GM18520 (cell line): Measurements from ENCODE around the gene CHRM5.
A peak's percentile ranks its signal among the peaks of the same experiment; 100 is the strongest.
"Not testable (repeated sequence)": the region's sequence is repeated elsewhere in the genome, so short reads cannot be mapped to it uniquely, and the experiment has no call there.

Experiments
- ATAC-seq: cut with Tn5 transposase; IDR thresholded peaks from one replicate; pipeline ENCODE4 v1.9.1; 2021; ENCODE audit not compliant: unreplicated experiment

CHRM5 gene

DNA sequence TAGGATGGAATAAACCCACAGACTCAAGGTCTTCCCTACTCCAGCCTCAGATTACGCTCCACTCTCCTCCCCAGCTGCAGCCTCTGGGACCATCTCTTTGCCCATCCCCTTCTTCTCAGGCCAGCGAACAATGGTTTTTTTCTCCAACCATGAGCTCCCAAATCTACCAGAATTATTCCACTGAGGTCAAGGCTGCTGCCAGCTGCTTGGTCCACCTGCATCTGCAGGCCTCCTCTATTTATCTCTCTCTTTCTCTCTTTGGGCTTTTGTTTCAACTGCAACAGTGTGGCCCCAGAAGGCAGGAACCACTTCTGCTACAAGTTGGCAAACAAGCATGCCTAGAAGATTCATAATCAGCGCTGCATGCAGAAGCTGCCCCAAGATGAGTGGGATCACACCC is 19.1 kb downstream of the CHRM5 start:
- ATAC-seq, result no peak

GRCh38 chr15:33988384-33988783 is 20.1 kb downstream of the CHRM5 start:
- no peak for ATAC-seq

GRCh38 chr15:33994005-33994615 is 25.8 kb downstream of the CHRM5 start:
- no peak for ATAC-seq

GRCh38 chr15:33995666-33996065 is 27.4 kb downstream of the CHRM5 start:
- ATAC-seq, result not testable (repeated sequence)

DNA sequence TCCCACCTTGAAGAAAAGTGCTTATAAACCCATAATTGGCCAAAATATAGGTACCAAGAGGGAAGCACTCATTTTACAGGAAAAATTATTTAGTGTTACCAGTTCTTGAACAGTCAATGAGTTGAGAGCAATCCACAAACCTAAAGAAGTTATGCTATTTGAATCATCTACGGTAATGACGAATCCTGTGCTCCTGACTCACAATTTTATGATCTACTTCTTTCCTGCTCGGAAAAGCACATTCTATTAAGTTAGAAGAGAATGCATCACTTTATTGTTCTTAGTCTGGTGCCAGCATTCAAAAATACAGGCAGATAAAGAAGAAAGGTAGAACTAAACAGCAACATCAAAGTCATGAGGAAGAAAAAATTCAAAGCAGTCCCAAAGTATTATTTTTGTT is 33.2 kb downstream of the CHRM5 start:
- ATAC-seq, result no peak

- no peak for ATAC-seq
Observed at GRCh38 chr15:34006381-34006780, 38.1 kb downstream of the CHRM5 start.

- ATAC-seq, result no peak
Observed at GRCh38 chr15:34009656-34010055, 41.4 kb downstream of the CHRM5 start.

DNA sequence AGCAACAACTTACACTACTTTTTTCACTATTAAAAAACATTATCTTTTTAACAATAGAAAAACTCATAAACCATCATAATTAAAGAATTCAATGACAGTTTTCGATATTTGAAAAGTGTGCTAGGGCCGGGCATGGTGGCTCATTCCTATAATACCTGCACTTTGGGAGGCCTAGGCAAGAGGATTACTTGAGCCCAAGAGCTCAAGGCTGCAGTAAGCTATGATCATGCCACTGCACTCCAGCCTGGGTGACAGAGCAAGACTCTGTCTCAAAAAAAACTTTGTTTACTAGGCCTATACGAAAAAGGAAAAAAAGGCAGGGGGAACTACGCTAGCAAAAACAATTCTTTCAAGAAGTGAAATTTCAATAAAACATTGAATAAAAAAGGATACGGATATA is 42.6 kb downstream of the CHRM5 start:
- no peak for ATAC-seq

DNA sequence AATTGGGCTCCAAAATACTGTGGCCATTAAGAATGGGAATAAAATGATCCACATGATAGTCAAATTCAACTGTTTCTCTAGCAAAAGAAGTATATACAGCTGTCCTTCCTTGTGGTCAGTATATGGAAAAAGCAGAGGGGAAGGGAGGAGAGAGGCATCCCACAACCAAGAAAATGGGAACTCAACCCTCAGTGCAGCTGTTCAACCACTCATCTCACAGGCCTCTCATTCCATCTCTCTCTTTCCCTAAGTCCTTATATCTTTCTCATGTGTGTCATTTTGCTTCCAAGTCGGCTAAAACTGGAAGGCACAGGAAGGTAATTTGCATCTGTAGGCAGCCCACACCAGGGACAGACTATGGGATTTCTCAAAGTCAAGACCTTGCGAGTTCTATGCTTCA is 43.2 kb downstream of the CHRM5 start:
- ATAC-seq, result no peak

- no peak for ATAC-seq
Observed at GRCh38 chr15:34012461-34013028, 44.2 kb downstream of the CHRM5 start.

DNA sequence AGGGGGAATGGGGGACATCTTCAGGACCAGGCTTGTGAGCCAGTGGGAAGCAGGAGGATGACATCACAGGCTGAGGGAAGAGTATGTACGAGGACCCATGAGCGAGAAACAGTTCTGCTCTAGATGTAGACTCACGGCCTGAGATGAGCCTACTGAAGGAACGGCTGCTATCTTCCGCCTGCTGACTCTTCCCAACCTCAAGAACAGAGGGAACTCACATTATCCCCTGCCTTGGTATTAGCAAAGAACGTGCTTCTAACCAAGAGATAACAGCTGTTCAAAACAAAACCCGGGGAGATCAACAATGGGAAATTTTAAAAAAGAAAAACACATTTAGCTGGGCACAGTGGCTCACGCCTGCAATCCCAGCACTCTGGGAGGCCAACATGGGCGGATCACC is 45.4 kb downstream of the CHRM5 start:
- no peak for ATAC-seq

- ATAC-seq, result no peak
Observed at GRCh38 chr15:34014556-34014955, 46.3 kb downstream of the CHRM5 start.

- no peak for ATAC-seq
Observed at GRCh38 chr15:34018021-34018645, 49.8 kb downstream of the CHRM5 start.

DNA sequence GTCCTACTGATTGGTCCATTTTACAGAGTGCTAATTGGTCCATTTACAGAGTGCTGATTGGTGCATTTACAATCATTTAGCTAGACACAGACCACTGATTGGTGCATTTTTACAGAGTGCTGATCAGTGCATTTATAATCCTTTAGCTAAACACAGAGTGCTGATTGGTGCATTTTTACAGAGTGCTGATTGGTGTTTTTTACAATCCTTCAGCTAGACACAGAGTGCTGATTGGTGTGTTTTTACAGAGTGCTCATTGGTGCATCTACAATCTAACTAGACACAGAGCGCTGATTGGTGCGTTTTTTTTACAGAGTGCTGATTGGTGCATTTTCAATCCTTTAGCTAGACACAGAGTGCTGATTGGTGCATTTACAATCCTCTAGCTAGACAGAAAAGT is 50.4 kb downstream of the CHRM5 start:
- not testable (repeated sequence) for ATAC-seq

DNA sequence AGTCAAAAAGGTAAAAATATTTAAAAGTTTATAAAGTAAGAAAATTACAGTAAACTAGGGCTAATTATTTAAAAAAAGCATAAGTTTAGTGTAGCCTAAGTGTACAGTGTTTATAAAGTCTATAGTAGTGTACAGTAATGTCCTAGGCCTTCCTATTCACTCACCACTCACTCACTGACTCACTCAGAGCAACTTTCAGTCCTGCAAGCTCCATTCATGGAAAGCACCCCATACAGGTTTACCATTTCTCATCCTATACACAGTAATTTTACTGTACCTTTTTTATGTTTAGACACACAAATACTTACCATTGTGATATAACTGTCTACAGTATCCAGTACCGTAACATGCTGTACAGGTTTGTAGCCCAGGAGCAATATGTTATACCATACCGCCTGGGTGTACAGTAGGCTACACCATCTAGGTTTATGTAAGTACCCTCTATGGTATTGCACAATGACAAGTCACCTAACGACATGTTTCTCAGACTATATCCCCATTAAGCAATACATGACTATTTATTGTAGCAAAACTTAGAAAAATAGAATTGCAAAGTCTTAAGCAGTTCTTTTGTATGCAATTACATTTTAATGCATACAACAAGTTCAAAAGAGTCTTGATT is 51.2 kb downstream of the CHRM5 start:
- ATAC-seq, result no peak

- no peak for ATAC-seq
Observed at GRCh38 chr15:34023907-34024306, 55.6 kb downstream of the CHRM5 start.

DNA sequence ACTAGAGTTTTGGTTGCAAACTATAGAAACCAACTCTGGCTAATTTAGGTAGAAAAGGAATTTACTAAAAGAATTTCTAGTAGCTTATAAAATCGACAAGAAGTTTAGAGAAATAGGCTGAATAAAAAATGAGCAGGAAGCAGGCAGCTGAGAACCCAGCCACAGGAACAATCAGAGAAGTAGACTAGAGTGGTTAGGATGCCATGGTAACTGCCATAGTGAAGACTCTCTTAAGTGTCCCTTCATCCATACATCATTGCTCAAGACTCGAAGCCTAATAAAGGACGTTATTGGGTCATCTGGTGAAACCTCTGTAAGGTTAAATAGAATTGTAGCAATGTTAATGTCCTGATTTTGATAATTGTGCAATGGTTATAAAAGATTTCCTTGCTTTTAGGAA is 57.0 kb downstream of the CHRM5 start:
- no peak for ATAC-seq

DNA sequence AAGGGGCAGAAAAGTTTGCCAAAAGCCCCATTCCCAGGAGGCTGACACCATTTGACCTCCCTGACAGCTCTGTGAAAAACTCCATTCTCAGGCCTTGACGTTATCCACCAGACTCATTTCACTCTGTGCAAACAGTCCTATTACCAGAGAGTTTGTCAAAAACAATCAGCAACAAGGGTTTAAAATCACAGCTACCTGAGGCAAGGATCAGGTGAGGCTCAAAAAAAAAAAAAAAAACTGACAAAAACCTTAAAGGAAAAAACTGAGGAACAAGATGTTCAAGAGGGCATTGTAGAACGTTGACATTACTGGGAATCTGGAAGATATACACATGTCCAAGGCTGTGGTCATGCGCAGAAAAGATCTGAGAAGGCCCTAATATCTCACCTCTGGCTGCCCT is 59.3 kb downstream of the CHRM5 start:
- no peak for ATAC-seq

DNA sequence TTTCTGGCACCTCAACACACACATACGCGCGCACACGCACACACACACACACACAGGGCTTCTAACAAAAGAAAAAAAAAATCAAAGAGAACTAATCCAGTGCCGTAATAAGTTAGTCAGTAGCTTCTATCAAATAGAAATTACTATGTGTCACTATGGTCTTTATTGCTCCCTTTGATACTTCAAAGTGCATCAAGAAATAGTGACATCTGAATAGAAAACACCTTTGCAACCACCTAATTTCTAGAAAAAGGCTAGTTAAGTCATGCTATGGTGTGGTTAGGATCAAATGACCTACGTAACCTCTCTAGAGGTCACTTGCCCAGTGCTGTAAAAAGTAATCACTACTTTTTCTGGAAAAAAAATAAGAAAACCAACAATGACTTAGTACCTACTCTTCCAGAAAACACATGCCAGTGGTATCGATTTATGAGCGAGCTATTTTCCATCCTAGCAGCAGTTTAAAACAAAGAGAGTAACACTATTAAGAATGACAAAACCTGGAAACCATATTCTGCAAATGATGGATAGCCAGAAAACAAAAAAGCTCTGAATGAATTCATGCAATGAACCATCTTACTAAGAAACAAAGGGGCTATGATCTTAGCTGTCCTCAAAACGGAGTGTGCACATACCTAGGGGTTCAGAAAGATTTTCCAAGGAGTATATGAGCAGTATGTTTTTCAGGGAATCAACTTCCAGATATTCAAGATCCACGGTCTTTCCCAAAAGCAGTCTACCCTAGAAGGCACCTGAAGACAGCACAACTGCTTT is 63.9 kb downstream of the CHRM5 start:
- ATAC-seq, result no peak

GRCh38 chr15:34038023-34038870 is 70.0 kb downstream of the CHRM5 start:
- ATAC-seq, result peak; percentile 72
